ENCODE results near the gene NIT1. TPM values are rescaled to one million over a fixed set of nuclear protein-coding genes. Genes with fewer than 3 reads are reported as not detected.
A peak's percentile ranks its signal among the peaks of the same experiment; 100 is the strongest.

NIT1 gene, protein sequence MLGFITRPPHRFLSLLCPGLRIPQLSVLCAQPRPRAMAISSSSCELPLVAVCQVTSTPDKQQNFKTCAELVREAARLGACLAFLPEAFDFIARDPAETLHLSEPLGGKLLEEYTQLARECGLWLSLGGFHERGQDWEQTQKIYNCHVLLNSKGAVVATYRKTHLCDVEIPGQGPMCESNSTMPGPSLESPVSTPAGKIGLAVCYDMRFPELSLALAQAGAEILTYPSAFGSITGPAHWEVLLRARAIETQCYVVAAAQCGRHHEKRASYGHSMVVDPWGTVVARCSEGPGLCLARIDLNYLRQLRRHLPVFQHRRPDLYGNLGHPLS
- total RNA-seq (28.0 TPM), polyA plus RNA-seq (61.4 TPM)
- long read RNA-seq, donor 1: 0 reads
- long read RNA-seq, donor 2, transcript NIT1-203 (7 exons, 1,362 nt): major isoform, 15 of 25 reads
- long read RNA-seq, donor 2, partial matches to known transcripts: 5 of 25 reads
- long read RNA-seq, donor 2, other reads (novel, unspliced or antisense): 0 of 25 reads
- long read RNA-seq, donor 3, transcript NIT1-216 (6 exons, 1,351 nt): minor isoform, 7 of 26 reads
- long read RNA-seq, donor 3, transcript NIT1-203 (7 exons, 1,362 nt): major isoform, 12 of 26 reads
- long read RNA-seq, donor 3, partial matches to known transcripts: 0 of 26 reads
- long read RNA-seq, donor 3, other reads (novel, unspliced or antisense): 7 of 26 reads
- long read RNA-seq, donor 4, transcript NIT1-203 (7 exons, 1,362 nt): major isoform, 5 of 9 reads
- long read RNA-seq, donor 4, partial matches to known transcripts: 0 of 9 reads
- long read RNA-seq, donor 4, other reads (novel, unspliced or antisense): 0 of 9 reads
- long read RNA-seq, donor 5, transcript NIT1-203 (7 exons, 1,362 nt): major isoform, 19 of 24 reads
- long read RNA-seq, donor 5, partial matches to known transcripts: 0 of 24 reads
- long read RNA-seq, donor 5, other reads (novel, unspliced or antisense): 0 of 24 reads
- long read RNA-seq, donor 6, transcript NIT1-203 (7 exons, 1,362 nt): major isoform, 7 of 9 reads
- long read RNA-seq, donor 6, partial matches to known transcripts: 0 of 9 reads
- long read RNA-seq, donor 6, other reads (novel, unspliced or antisense): 0 of 9 reads
- long read RNA-seq, donor 7, transcript NIT1-203 (7 exons, 1,362 nt): major isoform, 8 of 30 reads
- long read RNA-seq, donor 7, partial matches to known transcripts: 17 of 30 reads
- long read RNA-seq, donor 7, other reads (novel, unspliced or antisense): 0 of 30 reads
- long read RNA-seq, donor 8, transcript NIT1-203 (7 exons, 1,362 nt): major isoform, 6 of 8 reads
- long read RNA-seq, donor 8, partial matches to known transcripts: 0 of 8 reads
- long read RNA-seq, donor 8, other reads (novel, unspliced or antisense): 0 of 8 reads
- long read RNA-seq, donor 9, transcript NIT1-203 (7 exons, 1,362 nt): major isoform, 7 of 17 reads
- long read RNA-seq, donor 9, partial matches to known transcripts: 0 of 17 reads
- long read RNA-seq, donor 9, other reads (novel, unspliced or antisense): 9 of 17 reads
- long read RNA-seq, donor 10, partial matches to known transcripts: 7 of 14 reads
- long read RNA-seq, donor 10, other reads (novel, unspliced or antisense): 0 of 14 reads

DNA sequence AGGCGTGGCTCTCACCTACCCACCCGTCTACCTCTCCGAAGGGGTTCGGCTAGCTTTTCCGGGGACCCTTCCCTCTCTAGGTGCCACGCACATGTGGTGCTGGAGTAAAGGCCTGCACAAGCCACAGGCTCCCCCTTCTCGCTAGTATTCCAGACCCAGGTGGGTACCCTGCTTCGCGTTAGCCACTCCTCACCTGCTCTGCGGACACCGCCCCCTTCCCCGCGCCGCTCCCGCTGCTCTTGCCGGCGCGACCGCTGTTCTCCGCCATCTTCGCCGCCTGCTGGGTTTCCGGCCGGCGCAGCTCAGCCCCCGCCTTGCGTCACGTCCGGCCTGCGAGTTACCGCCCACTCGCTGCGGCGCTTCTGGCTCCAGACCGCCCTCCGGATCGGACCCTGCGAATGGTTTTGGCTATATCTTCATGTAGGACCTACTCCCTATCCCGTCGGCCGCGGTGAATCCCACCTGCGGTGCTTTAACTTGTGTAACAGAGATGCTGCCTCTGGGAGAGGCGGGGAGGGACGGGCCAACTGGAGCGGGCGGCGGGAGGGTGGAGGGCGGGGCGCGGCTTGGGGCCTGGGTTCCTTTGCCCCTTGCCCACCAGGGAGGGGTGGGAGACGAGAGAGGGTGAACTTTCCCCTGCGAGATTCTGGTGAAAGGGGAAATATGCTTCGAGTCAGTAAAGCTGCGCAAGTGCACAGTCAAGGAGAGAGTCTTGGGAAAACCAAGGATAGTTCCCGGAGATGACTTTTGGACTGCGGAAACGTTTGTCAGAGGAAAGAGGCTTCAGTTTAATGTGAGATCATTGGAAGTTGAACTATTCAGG, at the start of gene NIT1, which contains the start of gene PFDN2:
NIT1 (plus strand) TSS at position 347 of the 823 bp plus-strand sequence; CDS start at position 419, 72 bp downstream.
PFDN2 (minus strand) TSS at position 279 of the 823 bp plus-strand sequence; CDS start at position 268, 11 bp downstream.
- no peaks in the 10 kb centered on the region for H3K9me3 ChIP-seq (ENCODE audit: control insufficient read depth in 2 of 2, insufficient read depth in 1 of 2, low read length in 1 of 2)
- H3K4me3 ChIP-seq (ENCODE audit: low read length in 2 of 2): peak within 1 kb of the TSS; percentile 80 to 87
- H3K36me3 ChIP-seq (ENCODE audit: control insufficient read depth in 2 of 2, insufficient read depth in 2 of 2, low read length in 1 of 2): peaks cover 28 to 34% of the 10 kb centered on the region in 2 donors
- peak; percentile 68 to 90 (median 78) for DNase-seq (ENCODE audit: low read depth in 6 of 9, low spot score in 9 of 9)
- peak within 1 kb of the TSS; percentile 84 to 92 for H3K27ac ChIP-seq (ENCODE audit: low read depth in 1 of 2, low read length in 1 of 2)
- peaks cover 23 to 34% of the 10 kb centered on the region in 2 donors for H3K4me1 ChIP-seq (ENCODE audit: control insufficient read depth in 2 of 2, insufficient read depth in 2 of 2, low read length in 2 of 2)
- WGBS: under 1% methylated on average over 58 of the region's 58 CpGs
- H3K27me3 ChIP-seq (ENCODE audit: control insufficient read depth in 2 of 2, insufficient read depth in 1 of 2, low read length in 1 of 2): no peaks in the 10 kb centered on the region

DNA sequence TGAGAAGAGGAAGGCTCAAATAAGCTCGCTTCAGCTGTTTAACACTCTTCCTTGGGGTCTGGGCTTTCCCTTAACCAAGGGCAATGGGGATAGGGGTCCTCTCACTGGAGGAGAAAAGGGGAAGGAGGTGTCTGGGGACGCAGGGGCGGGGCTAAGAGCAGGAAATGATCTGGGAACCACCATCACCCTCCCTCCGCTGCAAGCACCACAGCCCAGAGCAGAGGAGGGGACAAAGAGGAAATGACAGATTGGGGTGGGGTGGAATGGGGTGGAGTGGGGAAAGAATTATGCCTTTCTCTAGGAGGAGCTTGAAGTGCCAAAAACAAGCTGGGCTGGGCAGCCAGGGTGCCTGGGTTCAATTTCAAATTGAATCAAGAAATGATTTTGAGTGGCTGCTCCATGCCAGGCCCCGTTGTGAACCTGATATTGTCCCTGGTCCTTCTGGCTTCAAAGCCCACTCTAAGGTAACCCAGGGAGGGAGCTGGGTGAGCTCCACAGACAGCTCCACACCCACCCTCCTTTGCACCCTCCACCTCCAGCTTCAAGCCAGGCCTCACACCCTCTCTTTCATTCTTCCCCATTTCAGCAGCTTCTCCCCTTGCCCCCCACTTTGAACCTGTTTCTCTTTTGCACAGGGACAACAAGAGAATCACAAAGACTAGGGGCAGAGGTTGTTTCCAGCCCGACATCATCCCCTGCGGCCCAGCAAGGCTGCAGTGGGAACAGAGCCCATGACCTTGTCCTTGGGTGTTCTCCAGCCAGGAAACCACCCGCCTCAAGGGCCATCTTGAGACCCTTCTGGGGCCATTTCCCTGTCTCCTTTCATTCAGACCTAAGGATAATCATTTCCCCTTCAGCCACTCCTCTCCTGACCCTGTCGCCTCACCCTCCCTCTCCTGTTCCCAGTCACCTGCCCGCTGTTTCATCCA, 49.3 kb upstream of the NIT1 start:
- Histone ChIP-seq H3K36me3 (ENCODE audit: control insufficient read depth in 2 of 2, insufficient read depth in 2 of 2, low read length in 1 of 2) (peaks cover 3 to 20% of the 10 kb centered on the region in 2 donors), H3K4me1 (ENCODE audit: control insufficient read depth in 2 of 2, insufficient read depth in 2 of 2, low read length in 2 of 2) (peaks cover 25 to 54% of the 10 kb centered on the region in 2 donors), H3K4me3 (ENCODE audit: low read length in 2 of 2) (peak overlapping the region; percentile 84 to 87), H3K27ac (ENCODE audit: low read depth in 1 of 2, low read length in 1 of 2) (peak overlapping the region; percentile 94), H3K9me3 (ENCODE audit: control insufficient read depth in 2 of 2, insufficient read depth in 1 of 2, low read length in 1 of 2) (no peaks in the 10 kb centered on the region), H3K27me3 (ENCODE audit: control insufficient read depth in 2 of 2, insufficient read depth in 1 of 2, low read length in 1 of 2) (no peaks in the 10 kb centered on the region)
- 7% methylated on average over 10 of the region's 10 CpGs for WGBS
- peak; percentile 57 to 91 (median 75) for DNase-seq (ENCODE audit: low read depth in 6 of 9, low spot score in 9 of 9)

DNA sequence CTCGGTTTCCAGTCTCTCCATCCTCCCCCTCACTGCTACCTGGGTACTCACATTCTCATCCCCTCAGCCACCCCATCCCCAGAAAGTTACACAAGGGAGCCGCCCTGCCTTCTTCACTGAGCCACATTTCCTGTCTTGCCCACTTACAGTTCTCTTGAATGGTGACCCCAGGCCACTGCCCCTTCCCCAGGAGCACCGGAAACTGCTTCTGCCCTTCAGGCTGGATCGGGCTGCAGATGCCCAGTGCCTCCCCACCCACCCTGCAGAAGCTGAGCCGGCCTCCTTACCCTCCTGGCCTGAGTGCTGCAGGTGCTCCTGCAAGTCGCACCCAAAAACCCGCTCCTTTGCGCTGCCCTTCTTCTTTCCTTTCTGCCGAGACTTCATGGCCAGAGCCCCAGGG, 48.7 kb upstream of the NIT1 start:
- peak overlapping the region; percentile 94 for H3K27ac ChIP-seq (ENCODE audit: low read depth in 1 of 2, low read length in 1 of 2)
- H3K36me3 ChIP-seq (ENCODE audit: control insufficient read depth in 2 of 2, insufficient read depth in 2 of 2, low read length in 1 of 2): peaks cover 3 to 14% of the 10 kb centered on the region in 2 donors
- H3K4me3 ChIP-seq (ENCODE audit: low read length in 2 of 2): peak overlapping the region; percentile 84 to 87
- 7% methylated on average over 9 of the region's 9 CpGs for WGBS
- H3K4me1 ChIP-seq (ENCODE audit: control insufficient read depth in 2 of 2, insufficient read depth in 2 of 2, low read length in 2 of 2): peaks cover 25 to 54% of the 10 kb centered on the region in 2 donors
- H3K9me3 ChIP-seq (ENCODE audit: control insufficient read depth in 2 of 2, insufficient read depth in 1 of 2, low read length in 1 of 2): peaks cover 0 to 3% of the 10 kb centered on the region in 2 donors
- peak in 2 of 9 donors; percentile 25 to 46 for DNase-seq (ENCODE audit: low read depth in 6 of 9, low spot score in 9 of 9)
- H3K27me3 ChIP-seq (ENCODE audit: control insufficient read depth in 2 of 2, insufficient read depth in 1 of 2, low read length in 1 of 2): no peaks in the 10 kb centered on the region

GRCh38 chr1:161069731-161070270, 48.1 kb upstream of the NIT1 start, which contains the start of gene ARHGAP30:
Gene ARHGAP30 (minus strand): TSS chr1:161069891. CDS start chr1:161069624, 267 bp downstream.
- Histone ChIP-seq H3K36me3 (ENCODE audit: control insufficient read depth in 2 of 2, insufficient read depth in 2 of 2, low read length in 1 of 2) (peaks cover 3 to 12% of the 10 kb centered on the region in 2 donors), H3K4me1 (ENCODE audit: control insufficient read depth in 2 of 2, insufficient read depth in 2 of 2, low read length in 2 of 2) (peaks cover 25 to 54% of the 10 kb centered on the region in 2 donors), H3K9me3 (ENCODE audit: control insufficient read depth in 2 of 2, insufficient read depth in 1 of 2, low read length in 1 of 2) (peaks cover 0 to 3% of the 10 kb centered on the region in 2 donors), H3K27ac (ENCODE audit: low read depth in 1 of 2, low read length in 1 of 2) (peak within 1 kb of the TSS; percentile 94), H3K4me3 (ENCODE audit: low read length in 2 of 2) (peak within 1 kb of the TSS; percentile 84 to 87), H3K27me3 (ENCODE audit: control insufficient read depth in 2 of 2, insufficient read depth in 1 of 2, low read length in 1 of 2) (no peaks in the 10 kb centered on the region)
- 14% methylated on average over 9 of the region's 9 CpGs for WGBS
- DNase-seq (ENCODE audit: low read depth in 6 of 9, low spot score in 9 of 9): peak; percentile 57 to 93 (median 80)

GRCh38 chr1:161070761-161071160, 47.1 kb upstream of the NIT1 start:
- H3K9me3 ChIP-seq (ENCODE audit: control insufficient read depth in 2 of 2, insufficient read depth in 1 of 2, low read length in 1 of 2): peaks cover 0 to 3% of the 10 kb centered on the region in 2 donors
- H3K36me3 ChIP-seq (ENCODE audit: control insufficient read depth in 2 of 2, insufficient read depth in 2 of 2, low read length in 1 of 2): peaks cover 3 to 12% of the 10 kb centered on the region in 2 donors
- no peaks in the 10 kb centered on the region for H3K27me3 ChIP-seq (ENCODE audit: control insufficient read depth in 2 of 2, insufficient read depth in 1 of 2, low read length in 1 of 2)
- no peak overlapping the region for H3K4me3 ChIP-seq (ENCODE audit: low read length in 2 of 2)
- peak overlapping the region; percentile 94 for H3K27ac ChIP-seq (ENCODE audit: low read depth in 1 of 2, low read length in 1 of 2)
- DNase-seq (ENCODE audit: low read depth in 6 of 9, low spot score in 9 of 9): peak in 1 of 9 donors; percentile 15
- whole genome bisulfite sequencing: 96% methylated on average over 4 of the region's 4 CpGs
- H3K4me1 ChIP-seq (ENCODE audit: control insufficient read depth in 2 of 2, insufficient read depth in 2 of 2, low read length in 2 of 2): peaks cover 25 to 54% of the 10 kb centered on the region in 2 donors

DNA sequence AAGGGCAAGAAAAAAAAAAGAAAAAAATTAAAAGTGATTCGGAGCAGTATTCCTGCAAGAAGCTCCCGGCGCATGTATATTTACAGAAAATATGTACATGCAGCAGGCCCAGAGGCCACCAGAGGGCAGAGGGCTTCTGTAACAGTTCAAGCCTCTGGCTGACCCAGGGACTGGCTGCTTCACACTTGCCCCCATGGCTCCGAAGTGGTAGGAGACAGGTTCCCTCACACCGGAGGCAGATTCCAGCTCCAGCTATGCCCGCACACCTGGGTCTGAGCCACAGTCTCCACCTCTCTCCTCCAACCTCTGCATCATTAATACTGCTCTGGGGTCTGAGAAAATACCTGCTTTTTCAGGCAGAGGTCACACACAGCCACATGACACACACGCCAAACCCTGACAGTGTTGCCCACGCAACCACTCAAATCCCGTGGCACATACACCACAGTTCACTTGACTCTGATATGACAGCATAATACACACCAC, 46.0 kb upstream of the NIT1 start:
- WGBS: 79% methylated on average over 9 of the region's 9 CpGs
- H3K4me1 ChIP-seq (ENCODE audit: control insufficient read depth in 2 of 2, insufficient read depth in 2 of 2, low read length in 2 of 2): peaks cover 20 to 43% of the 10 kb centered on the region in 2 donors
- no peaks in the 10 kb centered on the region for H3K27me3 ChIP-seq (ENCODE audit: control insufficient read depth in 2 of 2, insufficient read depth in 1 of 2, low read length in 1 of 2)
- no peak overlapping the region for H3K4me3 ChIP-seq (ENCODE audit: low read length in 2 of 2)
- H3K36me3 ChIP-seq (ENCODE audit: control insufficient read depth in 2 of 2, insufficient read depth in 2 of 2, low read length in 1 of 2): peaks cover 1 to 3% of the 10 kb centered on the region in 2 donors
- no peak overlapping the region for H3K27ac ChIP-seq (ENCODE audit: low read depth in 1 of 2, low read length in 1 of 2)
- peak in 1 of 9 donors; percentile 52 for DNase-seq (ENCODE audit: low read depth in 6 of 9, low spot score in 9 of 9)
- H3K9me3 ChIP-seq (ENCODE audit: control insufficient read depth in 2 of 2, insufficient read depth in 1 of 2, low read length in 1 of 2): peaks cover 0 to 3% of the 10 kb centered on the region in 2 donors

Data from thymus (tissue), 14 donors.